Smooth muscle cell (in vitro differentiated cells): ENCODE measurements around the gene SRSF5. TPM values are rescaled to one million over a fixed set of nuclear protein-coding genes. Genes with fewer than 3 reads are reported as not detected.
A peak's percentile ranks its signal among the peaks of the same experiment; 100 is the strongest.

Experiments
- DNase-seq: peaks from one replicate; lab custom pipeline; 2025; ENCODE audit not compliant: unreplicated experiment; lab: John Stamatoyannopoulos, UW
- H2AFZ ChIP-seq: fragments of 200-600 bp; sonication (generic); 2 replicates; pipeline ENCODE4 v1.6.0; 2016; ENCODE audit warnings: antibody characterized with exemption, low read depth, mild to moderate bottlenecking
- H3F3A ChIP-seq: fragments of 200-600 bp; sonication (generic); 2 replicates; pipeline ENCODE4 v1.6.0; 2017; ENCODE audit warnings: antibody characterized with exemption, low read depth
- H3K27ac ChIP-seq: fragments of 200-600 bp; sonication (generic); 2 replicates; pipeline ENCODE4 v1.5.1; 2016; ENCODE audit warnings: low read depth, mild to moderate bottlenecking
- H3K27me3 ChIP-seq: fragments of 200-600 bp; sonication (generic); 2 replicates; pipeline ENCODE4 v1.6.1; 2016; ENCODE audit warnings: low read depth, mild to moderate bottlenecking
- H3K36me3 ChIP-seq: fragments of 200-600 bp; sonication (generic); 2 replicates; pipeline ENCODE4 v1.5.1; 2016; ENCODE audit warnings: low read depth
- H3K4me1 ChIP-seq: fragments of 200-600 bp; sonication (generic); 2 replicates; pipeline ENCODE4 v1.5.1; 2016; ENCODE audit warnings: low read depth
- H3K4me2 ChIP-seq: fragments of 200-600 bp; sonication (generic); 2 replicates; pipeline ENCODE4 v1.6.0; 2016; ENCODE audit warnings: mild to moderate bottlenecking
- H3K4me3 ChIP-seq: fragments of 200-600 bp; sonication (generic); 2 replicates; pipeline ENCODE4 v1.5.1; 2016; ENCODE audit warnings: mild to moderate bottlenecking
- H3K79me2 ChIP-seq: fragments of 200-600 bp; sonication (generic); 2 replicates; pipeline ENCODE4 v1.6.0; 2016; ENCODE audit warnings: low read depth, mild to moderate bottlenecking
- H3K9ac ChIP-seq: fragments of 200-600 bp; sonication (generic); 2 replicates; pipeline ENCODE4 v1.6.0; 2016; ENCODE audit warnings: low read depth
- H3K9me3 ChIP-seq: fragments of 200-600 bp; sonication (generic); replicated peaks from 2 replicates; pipeline ENCODE4 v1.5.1; 2016; ENCODE audit warnings: low read depth
- H4K20me1 ChIP-seq: fragments of 200-600 bp; sonication (generic); 2 replicates; pipeline ENCODE4 v1.6.0; 2016; ENCODE audit warnings: low read depth
- WGBS: methylation state at CpG from one replicate; pipeline ENCODE4 v1.1.7; 2016; ENCODE audit warnings: low lambda C conversion rate; 5-methylcytosine and 5-hydroxymethylcytosine counted together
- polyA plus RNA-seq: library from polyadenylated mRNA; unstranded; fragments of >200 nt; fragmentation: Nextera tagmentation; extraction: Ambion mirVana; gene quantifications from 2 replicates; pipeline ENCODE4 v1.2.1, GENCODE V29; 2016
- total RNA-seq: library from RNA; depleted of rRNA; stranded (reverse); fragments of >200 nt; gene quantifications from 2 replicates; pipeline ENCODE4 v1.2.3, GENCODE V29; 2014
- TF ChIP-seq, protein P1 (sequence below): fragments of 200-600 bp; sonication (generic); IDR thresholded peaks from 2 replicates; pipeline ENCODE4 v1.5.1; 2017; ENCODE audit warnings: borderline replicate concordance, mild to moderate bottlenecking, antibody characterized with exemption; ENCODE audit not compliant: insufficient read depth, poor library complexity, severe bottlenecking

The SRSF5 gene
- total and polyA plus RNA-seq, 2 experiments from 2014 or later, result 197 to 201 TPM

DNA sequence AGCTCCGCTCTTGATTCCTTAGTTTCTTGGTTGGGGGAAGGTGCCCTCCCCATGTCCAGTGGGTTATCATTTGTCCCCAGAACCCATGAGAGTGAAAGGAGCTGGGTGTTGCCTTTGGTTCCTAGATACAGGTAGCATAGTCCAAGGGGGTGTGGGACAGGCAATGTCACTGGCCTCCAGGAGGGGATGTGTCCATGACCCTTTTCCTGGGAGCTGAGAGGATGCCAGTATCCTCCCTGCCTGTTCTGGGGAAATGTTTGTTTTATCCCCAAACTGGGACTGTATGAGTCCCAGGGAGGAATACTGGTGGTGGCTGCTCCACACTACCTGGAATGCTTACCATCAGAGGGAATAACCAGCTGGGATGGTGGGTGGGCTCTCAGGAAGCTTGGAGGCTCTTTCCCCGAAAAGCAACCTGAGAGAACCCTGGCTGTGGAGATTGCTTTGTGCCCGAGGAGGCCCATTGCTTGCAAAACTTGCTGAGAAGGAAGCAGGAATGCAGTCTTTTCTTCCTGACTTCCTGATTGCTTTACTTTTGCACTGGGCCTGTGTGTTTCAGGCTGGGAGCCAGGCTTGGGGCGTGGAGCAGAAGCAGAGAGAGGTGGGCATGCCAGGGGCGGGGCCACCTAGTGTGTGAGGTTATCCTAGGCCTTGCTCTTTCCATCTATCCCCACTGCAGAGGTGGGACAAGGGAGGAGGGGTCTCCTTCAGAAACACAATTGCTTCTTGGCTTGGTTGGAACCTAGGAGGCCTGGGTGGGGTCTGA lies 30.8 kb downstream of the SRSF5 start:
- Histone ChIP-seq H3K4me1 (no peaks in the 10 kb centered on the region), H3K36me3 (no peaks in the 10 kb centered on the region), H3K9ac (no peak overlapping the region), H4K20me1 (no peaks in the 10 kb centered on the region), H2AFZ (no peak overlapping the region), H3K9me3 (no peaks in the 10 kb centered on the region), H3F3A (no peaks in the 10 kb centered on the region), H3K27ac (no peak overlapping the region), H3K4me2 (no peak overlapping the region), H3K4me3 (no peak overlapping the region), H3K79me2 (no peaks in the 10 kb centered on the region), H3K27me3 (no peaks in the 10 kb centered on the region)
- 90% methylated on average over 5 of the region's 5 CpGs for WGBS
- TF ChIP-seq, protein P1, sequence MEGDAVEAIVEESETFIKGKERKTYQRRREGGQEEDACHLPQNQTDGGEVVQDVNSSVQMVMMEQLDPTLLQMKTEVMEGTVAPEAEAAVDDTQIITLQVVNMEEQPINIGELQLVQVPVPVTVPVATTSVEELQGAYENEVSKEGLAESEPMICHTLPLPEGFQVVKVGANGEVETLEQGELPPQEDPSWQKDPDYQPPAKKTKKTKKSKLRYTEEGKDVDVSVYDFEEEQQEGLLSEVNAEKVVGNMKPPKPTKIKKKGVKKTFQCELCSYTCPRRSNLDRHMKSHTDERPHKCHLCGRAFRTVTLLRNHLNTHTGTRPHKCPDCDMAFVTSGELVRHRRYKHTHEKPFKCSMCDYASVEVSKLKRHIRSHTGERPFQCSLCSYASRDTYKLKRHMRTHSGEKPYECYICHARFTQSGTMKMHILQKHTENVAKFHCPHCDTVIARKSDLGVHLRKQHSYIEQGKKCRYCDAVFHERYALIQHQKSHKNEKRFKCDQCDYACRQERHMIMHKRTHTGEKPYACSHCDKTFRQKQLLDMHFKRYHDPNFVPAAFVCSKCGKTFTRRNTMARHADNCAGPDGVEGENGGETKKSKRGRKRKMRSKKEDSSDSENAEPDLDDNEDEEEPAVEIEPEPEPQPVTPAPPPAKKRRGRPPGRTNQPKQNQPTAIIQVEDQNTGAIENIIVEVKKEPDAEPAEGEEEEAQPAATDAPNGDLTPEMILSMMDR, result no peak
- no peak for DNase-seq

DNA sequence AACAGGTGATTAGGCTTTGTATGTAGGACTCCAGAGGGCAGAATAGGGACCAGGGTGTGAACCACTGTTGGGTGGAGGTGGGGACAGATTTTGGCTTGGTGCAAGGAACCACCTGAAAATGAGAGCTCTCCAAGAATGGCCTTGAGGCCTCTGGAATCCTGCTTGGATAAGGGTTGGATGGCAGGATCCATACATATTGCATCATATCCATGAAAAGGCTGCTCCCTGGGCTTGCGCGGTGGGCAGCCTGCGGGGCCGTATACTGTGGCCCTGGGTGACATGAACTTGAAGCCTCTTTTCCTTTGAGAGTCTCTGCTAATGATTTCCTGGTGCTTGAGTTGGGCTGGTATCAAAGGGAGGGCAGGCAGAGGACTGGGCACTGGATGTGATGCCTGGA lies 31.4 kb downstream of the SRSF5 start:
- Histone ChIP-seq H4K20me1 (no peaks in the 10 kb centered on the region), H3K4me2 (no peak overlapping the region), H3K9ac (no peak overlapping the region), H3K27ac (no peak overlapping the region), H2AFZ (no peak overlapping the region), H3K4me1 (no peaks in the 10 kb centered on the region), H3K36me3 (no peaks in the 10 kb centered on the region), H3F3A (no peaks in the 10 kb centered on the region), H3K27me3 (no peaks in the 10 kb centered on the region), H3K79me2 (no peaks in the 10 kb centered on the region), H3K4me3 (no peak overlapping the region), H3K9me3 (no peaks in the 10 kb centered on the region)
- no peak for DNase-seq
- TF ChIP-seq, protein P1, result no peak
- WGBS, result 97% methylated on average over 4 of the region's 4 CpGs

DNA sequence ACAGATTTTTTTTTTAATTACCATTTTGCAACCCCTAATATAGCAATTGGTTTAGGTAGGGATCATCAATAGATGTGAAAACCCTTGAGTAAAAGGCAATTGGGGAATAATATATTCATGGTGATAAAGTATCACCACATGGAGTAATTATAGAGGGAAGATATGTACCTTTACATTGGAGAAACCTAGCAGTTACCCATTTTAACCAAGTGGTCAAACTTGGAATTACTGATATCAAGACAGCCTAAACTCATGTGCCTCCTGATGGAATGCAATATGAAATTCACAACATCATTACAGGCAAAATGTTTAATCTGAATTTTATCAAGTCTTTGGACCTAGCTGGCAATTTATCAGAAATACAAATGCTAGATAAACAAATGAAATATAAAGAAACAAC lies 36.8 kb downstream of the SRSF5 start:
- H3K9ac ChIP-seq, result no peak overlapping the region

More for the DNA sequence above, 36.8 kb downstream of the SRSF5 start:
- no peaks in the 10 kb centered on the region for H3K27me3 ChIP-seq
- H3K36me3 ChIP-seq, result no peaks in the 10 kb centered on the region
- no peaks in the 10 kb centered on the region for H4K20me1 ChIP-seq
- no peak overlapping the region for H3K4me3 ChIP-seq
- no peak overlapping the region for H2AFZ ChIP-seq
- H3F3A ChIP-seq, result no peaks in the 10 kb centered on the region
- TF ChIP-seq, protein P1, result peak; percentile 3
- no peak overlapping the region for H3K4me2 ChIP-seq
- no peaks in the 10 kb centered on the region for H3K79me2 ChIP-seq
- no peak overlapping the region for H3K27ac ChIP-seq
- H3K9me3 ChIP-seq, result no peaks in the 10 kb centered on the region
- H3K4me1 ChIP-seq, result no peaks in the 10 kb centered on the region
- no peak for DNase-seq
